MM.1S (cell line): Measurements from ENCODE around the gene ABCA3.

ENCODE experiments used
- DNase-seq: peaks from one replicate; pipeline ENCODE4 v3.0.0-alpha.2; 2015
- H2AFZ ChIP-seq: fragments of 300-600 bp; sonication (generic); 2 replicates; pipeline ENCODE4 v1.6.0; 2016; ENCODE audit warnings: antibody characterized with exemption, low read length
- H3F3A ChIP-seq: fragments of 300-600 bp; sonication (generic); 2 replicates; pipeline ENCODE4 v1.6.1; 2016; ENCODE audit warnings: mild to moderate bottlenecking, antibody characterized with exemption, low read length, moderate library complexity, mixed read lengths; ENCODE audit not compliant: insufficient read depth
- H3K27ac ChIP-seq: fragments of 300-600 bp; sonication (generic); 2 replicates; pipeline ENCODE4 v1.5.1; 2016; ENCODE audit warnings: mild to moderate bottlenecking, low read length
- H3K27me3 ChIP-seq: fragments of 300-600 bp; sonication (generic); replicated peaks from 2 replicates; pipeline ENCODE4 v1.6.0; 2016; ENCODE audit warnings: low read length; ENCODE audit not compliant: insufficient read depth
- H3K36me3 ChIP-seq: fragments of 300-600 bp; sonication (generic); replicated peaks from 2 replicates; pipeline ENCODE4 v1.6.1; 2016; ENCODE audit warnings: mild to moderate bottlenecking, low read length, mixed read lengths; ENCODE audit not compliant: insufficient read depth
- H3K4me1 ChIP-seq: fragments of 300-600 bp; sonication (generic); 2 replicates; pipeline ENCODE4 v1.6.1; 2016; ENCODE audit warnings: low read length, mixed read lengths
- H3K4me2 ChIP-seq: fragments of 300-600 bp; sonication (generic); 2 replicates; pipeline ENCODE4 v1.6.0; 2016; ENCODE audit warnings: low read depth, low read length
- H3K4me3 ChIP-seq: fragments of 300-600 bp; sonication (generic); 2 replicates; pipeline ENCODE4 v1.5.1; 2016; ENCODE audit warnings: low read length, mixed read lengths
- H3K79me2 ChIP-seq: fragments of 300-600 bp; sonication (generic); 2 replicates; pipeline ENCODE4 v1.6.1; 2016; ENCODE audit warnings: mixed run types, low read length, mixed read lengths
- H3K9ac ChIP-seq: fragments of 300-600 bp; sonication (generic); 2 replicates; pipeline ENCODE4 v1.6.1; 2016; ENCODE audit warnings: low read length, mixed read lengths
- H3K9me2 ChIP-seq: fragments of 300-600 bp; sonication (generic); replicated peaks from 2 replicates; pipeline ENCODE4 v1.6.1; 2016; ENCODE audit warnings: mild to moderate bottlenecking, low read length, mixed read lengths; ENCODE audit not compliant: insufficient read depth
- H3K9me3 ChIP-seq: fragments of 300-600 bp; sonication (generic); replicated peaks from 2 replicates; pipeline ENCODE4 v1.6.1; 2016; ENCODE audit warnings: mild to moderate bottlenecking, low read length, mixed read lengths; ENCODE audit not compliant: insufficient read depth
- H4K20me1 ChIP-seq: fragments of 300-600 bp; sonication (generic); 2 replicates; pipeline ENCODE4 v1.6.1; 2016; ENCODE audit warnings: mild to moderate bottlenecking, low read length, moderate library complexity, mixed read lengths; ENCODE audit not compliant: insufficient read depth
- CTCF ChIP-seq: fragments of 300-600 bp; sonication (generic); IDR thresholded peaks from 2 replicates; pipeline ENCODE4 v1.5.1; 2016; ENCODE audit warnings: antibody characterized with exemption, low read length, mixed read lengths
- EZH2 ChIP-seq: fragments of 300-600 bp; sonication (generic); optimal IDR thresholded peaks from 2 replicates; pipeline ENCODE3; 2017; ENCODE audit warnings: low read depth, mild to moderate bottlenecking, antibody characterized with exemption, low read length, mixed read lengths
- EZH2phosphoT487 ChIP-seq: fragments of 300-600 bp; sonication (generic); IDR thresholded peaks from 2 replicates; pipeline ENCODE4 v1.6.1; 2018; ENCODE audit warnings: antibody characterized with exemption, low read length

ABCA3 gene

GRCh38 chr16:2234813-2235170 lies 105.7 kb downstream of the ABCA3 start:
- no peaks in the 10 kb centered on the region for H3F3A ChIP-seq
- no peaks in the 10 kb centered on the region for H3K9me2 ChIP-seq
- H3K4me1 ChIP-seq, result no peaks in the 10 kb centered on the region
- TF ChIP-seq EZH2phosphoT487 (no peak), EZH2 (no peak), CTCF (no peak)
- no peaks in the 10 kb centered on the region for H4K20me1 ChIP-seq
- DNase-seq, result no peak
- H3K4me2 ChIP-seq, result no peak overlapping the region
- no peak overlapping the region for H3K9ac ChIP-seq
- no peak overlapping the region for H2AFZ ChIP-seq
- H3K36me3 ChIP-seq, result no peaks in the 10 kb centered on the region
- H3K27me3 ChIP-seq, result no peaks in the 10 kb centered on the region; the same call in 1 of the 2 replicates
- H3K79me2 ChIP-seq, result no peaks in the 10 kb centered on the region
- no peak overlapping the region for H3K4me3 ChIP-seq
- no peak overlapping the region for H3K27ac ChIP-seq
- no peaks in the 10 kb centered on the region for H3K9me3 ChIP-seq

DNA sequence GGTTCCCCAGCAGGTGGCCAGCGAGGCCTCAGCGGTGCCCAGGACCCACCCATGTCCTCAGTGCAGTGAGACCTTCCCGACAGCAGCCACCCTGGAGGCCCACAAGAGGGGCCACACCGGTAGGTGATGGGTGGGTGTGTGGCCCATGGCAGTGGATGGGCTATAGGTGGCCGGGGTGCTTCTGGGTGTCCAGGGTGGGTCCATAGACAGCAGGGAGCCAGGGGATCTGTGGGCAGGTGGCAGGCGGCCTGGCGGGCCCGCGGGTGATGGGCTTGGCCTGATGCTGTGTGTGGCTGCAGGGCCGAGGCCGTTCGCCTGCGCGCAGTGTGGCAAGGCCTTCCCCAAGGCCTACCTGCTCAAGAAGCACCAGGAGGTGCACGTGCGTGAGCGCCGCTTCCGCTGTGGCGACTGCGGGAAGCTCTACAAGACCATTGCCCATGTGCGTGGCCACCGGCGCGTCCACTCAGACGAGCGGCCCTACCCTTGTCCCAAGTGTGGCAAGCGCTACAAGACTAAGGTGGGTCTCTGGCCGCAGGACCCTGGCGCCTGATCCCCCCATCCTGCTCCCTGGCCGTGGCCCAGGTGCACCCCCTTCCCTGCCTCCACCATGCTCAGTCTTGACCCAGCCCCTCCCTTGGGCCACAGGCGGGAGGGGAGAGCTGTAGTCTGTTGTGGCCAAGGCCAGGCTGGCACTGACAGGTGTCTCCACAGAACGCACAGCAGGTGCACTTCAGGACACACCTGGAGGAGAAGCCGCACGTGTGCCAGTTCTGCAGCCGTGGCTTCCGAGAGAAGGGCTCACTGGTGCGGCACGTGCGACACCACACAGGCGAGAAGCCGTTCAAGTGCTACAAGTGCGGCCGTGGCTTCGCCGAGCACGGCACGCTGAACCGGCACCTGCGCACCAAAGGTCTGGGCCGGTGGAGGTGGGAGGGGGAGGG lies 106.4 kb downstream of the ABCA3 start:
- Histone ChIP-seq H3K36me3 (no peaks in the 10 kb centered on the region), H3F3A (no peaks in the 10 kb centered on the region), H3K27ac (no peak overlapping the region), H4K20me1 (no peaks in the 10 kb centered on the region), H3K9ac (no peak overlapping the region), H3K4me1 (no peaks in the 10 kb centered on the region), H3K4me3 (no peak overlapping the region), H3K4me2 (no peak overlapping the region), H2AFZ (no peak overlapping the region), H3K9me3 (no peaks in the 10 kb centered on the region), H3K9me2 (no peaks in the 10 kb centered on the region), H3K27me3 (no peaks in the 10 kb centered on the region; the same call in 1 of the 2 replicates), H3K79me2 (peaks cover 3% of the 10 kb centered on the region; the same call in 1 of the 2 replicates)
- no peak for DNase-seq
- TF ChIP-seq EZH2phosphoT487, result no peak
- no peak for TF ChIP-seq CTCF
- TF ChIP-seq EZH2, result no peak

- Histone ChIP-seq H4K20me1 (no peaks in the 10 kb centered on the region), H3K9me3 (no peaks in the 10 kb centered on the region), H3K9ac (no peak overlapping the region), H3K27me3 (no peaks in the 10 kb centered on the region; the same call in 1 of the 2 replicates), H3K79me2 (peaks cover 11% of the 10 kb centered on the region), H3F3A (no peaks in the 10 kb centered on the region), H3K36me3 (no peaks in the 10 kb centered on the region), H3K4me2 (no peak overlapping the region), H2AFZ (no peak overlapping the region), H3K4me3 (no peak overlapping the region), H3K27ac (no peak overlapping the region), H3K9me2 (no peaks in the 10 kb centered on the region), H3K4me1 (no peaks in the 10 kb centered on the region)
- no peak for DNase-seq
- TF ChIP-seq EZH2 (no peak), EZH2phosphoT487 (no peak), CTCF (no peak)
These were observed 107.3 kb downstream of the ABCA3 start for GRCh38 chr16:2233046-2233775.
